Measurements from ENCODE around the gene ADAM11. TPM values are rescaled to one million over a fixed set of nuclear protein-coding genes. Genes with fewer than 3 reads are reported as not detected.

The ADAM11 gene
- total RNA-seq, 1 experiment from 2014 or later, result 0.46 TPM

GRCh38 chr17:44797802-44798201, 39.0 kb downstream of the ADAM11 start:
- ChIA-PET CTCF (no interaction called here), POLR2A (ENCODE audit: unreplicated experiment) (interaction anchor here (0.6 kb wide), 1 partner anchor 23 kb away, joined by 3 read pairs; no protein-coding TSS in a partner anchor)
- no peaks in the 10 kb centered on the region for H3K79me2 ChIP-seq (ENCODE audit: low read depth)
- no peak overlapping the region for H2AFZ ChIP-seq
- no peaks in the 10 kb centered on the region for H3K27me3 ChIP-seq (ENCODE audit: insufficient read depth, low read depth)
- peaks cover 21% of the 10 kb centered on the region for H3K4me1 ChIP-seq (replicated peaks; ENCODE audit: insufficient read depth)
- H3K9me3 ChIP-seq (ENCODE audit: insufficient read depth, low read depth), result no peaks in the 10 kb centered on the region
- no peaks in the 10 kb centered on the region for H3K36me3 ChIP-seq (ENCODE audit: low read depth)
- no peak overlapping the region for H3K27ac ChIP-seq
- BruUV-seq (replicated peaks), result no TSS peak
- H4K20me1 ChIP-seq (ENCODE audit: insufficient read depth), result no peaks in the 10 kb centered on the region
- intact Hi-C loops (cut with micrococcal nuclease; ENCODE audit: unreplicated experiment), result no loop called here
- H3K4me2 ChIP-seq, result no peak overlapping the region
- DNase-seq, result no peak
- H3K9me2 ChIP-seq (ENCODE audit: insufficient read depth), result no peaks in the 10 kb centered on the region
- no peak overlapping the region for H3K4me3 ChIP-seq
- TF ChIP-seq EZH2 (IDR thresholded peaks at IDR 0.05; ENCODE audit: low read depth) (no peak), CTCF (conservative IDR thresholded peaks at IDR 0.05) (no peak)
- peaks cover 28% of the 10 kb centered on the region; the same call in 1 of the 2 replicates for H3F3A ChIP-seq (ENCODE audit: insufficient read depth, low read depth)

GRCh38 chr17:44798356-44798755, 39.6 kb downstream of the ADAM11 start:
- BruUV-seq (replicated peaks), result no TSS peak
- ChIA-PET POLR2A (ENCODE audit: unreplicated experiment) (interaction anchor here (0.6 kb wide), 1 partner anchor 23 kb away, joined by 3 read pairs; no protein-coding TSS in a partner anchor), CTCF (no interaction called here)
- Histone ChIP-seq H2AFZ (no peak overlapping the region), H3F3A (ENCODE audit: insufficient read depth, low read depth) (peaks cover 28% of the 10 kb centered on the region; the same call in 1 of the 2 replicates), H3K9me2 (ENCODE audit: insufficient read depth) (no peaks in the 10 kb centered on the region), H3K4me2 (no peak overlapping the region), H3K79me2 (ENCODE audit: low read depth) (no peaks in the 10 kb centered on the region), H3K4me3 (no peak overlapping the region), H3K36me3 (ENCODE audit: low read depth) (no peaks in the 10 kb centered on the region), H3K27me3 (ENCODE audit: insufficient read depth, low read depth) (no peaks in the 10 kb centered on the region), H3K4me1 (replicated peaks; ENCODE audit: insufficient read depth) (peaks cover 21% of the 10 kb centered on the region), H3K9me3 (ENCODE audit: insufficient read depth, low read depth) (no peaks in the 10 kb centered on the region), H3K27ac (no peak overlapping the region), H4K20me1 (ENCODE audit: insufficient read depth) (no peaks in the 10 kb centered on the region)
- no peak for TF ChIP-seq CTCF (conservative IDR thresholded peaks at IDR 0.05)
- no peak for TF ChIP-seq EZH2 (IDR thresholded peaks at IDR 0.05; ENCODE audit: low read depth)
- DNase-seq, result no peak
- intact Hi-C loops (cut with micrococcal nuclease; ENCODE audit: unreplicated experiment), result no loop called here

DNA sequence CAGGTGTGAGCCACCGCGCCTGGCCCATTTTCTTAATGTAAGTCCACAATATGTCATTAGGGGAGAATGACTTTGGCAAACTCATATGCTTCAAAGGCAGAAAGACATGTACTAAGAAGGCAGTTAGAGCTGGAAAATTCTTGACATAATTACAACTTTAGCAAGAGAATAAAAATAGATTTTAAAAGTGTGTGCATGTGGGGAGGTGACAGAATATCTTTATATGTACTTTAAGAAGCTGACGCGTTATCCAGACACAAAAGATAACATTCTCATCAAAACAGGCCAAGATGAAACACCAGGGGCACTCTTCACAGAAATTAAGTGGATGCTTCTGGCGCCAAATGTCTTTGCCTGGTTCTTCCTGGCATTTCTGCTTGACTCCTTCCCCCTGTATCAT, 43.1 kb downstream of the ADAM11 start:
- Histone ChIP-seq H4K20me1 (ENCODE audit: insufficient read depth) (no peaks in the 10 kb centered on the region), H3K4me2 (no peak overlapping the region), H2AFZ (no peak overlapping the region), H3K27me3 (ENCODE audit: insufficient read depth, low read depth) (no peaks in the 10 kb centered on the region), H3K4me1 (replicated peaks; ENCODE audit: insufficient read depth) (no peaks in the 10 kb centered on the region), H3K9me2 (ENCODE audit: insufficient read depth) (no peaks in the 10 kb centered on the region), H3K79me2 (ENCODE audit: low read depth) (no peaks in the 10 kb centered on the region), H3F3A (ENCODE audit: insufficient read depth, low read depth) (peaks cover 4% of the 10 kb centered on the region; the same call in 1 of the 2 replicates), H3K27ac (no peak overlapping the region), H3K36me3 (ENCODE audit: low read depth) (no peaks in the 10 kb centered on the region), H3K9me3 (ENCODE audit: insufficient read depth, low read depth) (no peaks in the 10 kb centered on the region), H3K4me3 (no peak overlapping the region)
- no TSS peak for BruUV-seq (replicated peaks)
- ChIA-PET CTCF (no interaction called here), POLR2A (ENCODE audit: unreplicated experiment) (interaction anchor here (0.6 kb wide), 1 partner anchor 322 kb away, joined by 3 read pairs; no protein-coding TSS in a partner anchor)
- no peak for DNase-seq
- TF ChIP-seq EZH2 (IDR thresholded peaks at IDR 0.05; ENCODE audit: low read depth), result no peak
- no peak for TF ChIP-seq CTCF (conservative IDR thresholded peaks at IDR 0.05)
- intact Hi-C loops (cut with micrococcal nuclease; ENCODE audit: unreplicated experiment), result no loop called here

All from PC-9 (cell line).